Measurements from ENCODE around the gene LRRC1.

DNA sequence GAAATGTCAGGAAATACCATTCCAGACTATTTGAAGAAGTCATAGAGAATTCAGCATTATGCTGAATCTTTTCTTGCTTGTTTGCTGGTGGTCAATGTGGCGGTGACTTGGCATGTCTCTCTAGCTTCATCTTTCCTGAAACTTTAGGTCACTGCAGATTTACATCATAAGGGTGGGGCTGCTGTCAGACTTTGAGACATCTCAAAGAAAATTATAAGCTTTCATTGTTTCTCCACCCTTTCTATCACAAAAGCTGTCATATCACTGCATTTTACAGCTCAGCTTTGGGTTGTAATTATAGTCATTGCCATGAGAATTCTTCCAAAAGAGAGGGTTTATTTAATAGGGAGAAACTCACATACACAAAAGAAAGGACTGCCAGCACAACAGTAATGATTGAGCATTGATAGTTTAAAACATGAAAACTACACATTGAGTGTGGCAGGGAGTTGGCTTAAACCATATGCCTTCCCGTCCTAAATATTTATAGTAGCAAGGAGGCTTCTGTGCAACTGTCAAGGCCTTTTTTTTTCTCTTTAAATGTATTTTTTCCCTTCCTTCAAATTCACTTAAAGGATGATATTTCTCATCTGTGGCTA lies 44.7 kb upstream of the LRRC1 start:
- TF ChIP-seq, protein P1, sequence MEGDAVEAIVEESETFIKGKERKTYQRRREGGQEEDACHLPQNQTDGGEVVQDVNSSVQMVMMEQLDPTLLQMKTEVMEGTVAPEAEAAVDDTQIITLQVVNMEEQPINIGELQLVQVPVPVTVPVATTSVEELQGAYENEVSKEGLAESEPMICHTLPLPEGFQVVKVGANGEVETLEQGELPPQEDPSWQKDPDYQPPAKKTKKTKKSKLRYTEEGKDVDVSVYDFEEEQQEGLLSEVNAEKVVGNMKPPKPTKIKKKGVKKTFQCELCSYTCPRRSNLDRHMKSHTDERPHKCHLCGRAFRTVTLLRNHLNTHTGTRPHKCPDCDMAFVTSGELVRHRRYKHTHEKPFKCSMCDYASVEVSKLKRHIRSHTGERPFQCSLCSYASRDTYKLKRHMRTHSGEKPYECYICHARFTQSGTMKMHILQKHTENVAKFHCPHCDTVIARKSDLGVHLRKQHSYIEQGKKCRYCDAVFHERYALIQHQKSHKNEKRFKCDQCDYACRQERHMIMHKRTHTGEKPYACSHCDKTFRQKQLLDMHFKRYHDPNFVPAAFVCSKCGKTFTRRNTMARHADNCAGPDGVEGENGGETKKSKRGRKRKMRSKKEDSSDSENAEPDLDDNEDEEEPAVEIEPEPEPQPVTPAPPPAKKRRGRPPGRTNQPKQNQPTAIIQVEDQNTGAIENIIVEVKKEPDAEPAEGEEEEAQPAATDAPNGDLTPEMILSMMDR (conservative IDR thresholded peaks at IDR 0.05; ENCODE audit: low read depth in 2 of 2) = no peak
- TF ChIP-seq EZH2phosphoT487 (IDR thresholded peaks at IDR 0.05; ENCODE audit: unreplicated experiment) = no peak
- TF ChIP-seq EZH2 (IDR thresholded peaks at IDR 0.05; ENCODE audit: low read depth, unreplicated experiment) = no peak
- TF ChIP-seq ETS1 (IDR thresholded peaks at IDR 0.05) = no peak
- no peak for TF ChIP-seq CREB1 (CRISPR knock-in tag; IDR thresholded peaks at IDR 0.05; ENCODE audit: low read depth)
